HG02973 (cell line): ENCODE measurements around the gene RNF144A.
A peak's percentile ranks its signal among the peaks of the same experiment; 100 is the strongest.

ENCODE experiments used
- ATAC-seq: cut with Tn5 transposase; IDR thresholded peaks from one replicate; pipeline ENCODE4 v1.9.1; 2021; ENCODE audit warnings: moderate library complexity; ENCODE audit not compliant: unreplicated experiment

Gene RNF144A

GRCh38 chr2:6945087-6945813 is 28.0 kb downstream of the RNF144A start:
- ATAC-seq, result peak; percentile 88

DNA sequence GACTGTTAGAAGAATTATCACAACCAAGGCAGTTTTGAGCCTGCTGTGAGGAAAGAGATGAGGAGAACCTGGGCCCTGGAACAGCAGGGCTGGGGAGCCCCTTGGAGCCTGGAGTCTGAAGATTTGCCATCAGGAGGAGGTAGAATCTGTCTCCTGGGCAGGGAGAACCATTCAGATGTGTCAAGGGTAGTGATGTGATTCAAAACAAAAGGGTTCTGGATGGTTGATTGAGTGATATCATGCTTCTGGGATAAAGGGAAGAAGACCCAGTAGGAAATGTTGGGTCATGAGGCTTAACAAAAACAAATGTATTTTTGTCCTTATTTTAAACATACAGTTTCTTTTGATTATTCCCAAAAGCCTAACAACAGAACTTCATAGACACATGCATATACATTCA is 28.6 kb downstream of the RNF144A start:
- no peak for ATAC-seq

DNA sequence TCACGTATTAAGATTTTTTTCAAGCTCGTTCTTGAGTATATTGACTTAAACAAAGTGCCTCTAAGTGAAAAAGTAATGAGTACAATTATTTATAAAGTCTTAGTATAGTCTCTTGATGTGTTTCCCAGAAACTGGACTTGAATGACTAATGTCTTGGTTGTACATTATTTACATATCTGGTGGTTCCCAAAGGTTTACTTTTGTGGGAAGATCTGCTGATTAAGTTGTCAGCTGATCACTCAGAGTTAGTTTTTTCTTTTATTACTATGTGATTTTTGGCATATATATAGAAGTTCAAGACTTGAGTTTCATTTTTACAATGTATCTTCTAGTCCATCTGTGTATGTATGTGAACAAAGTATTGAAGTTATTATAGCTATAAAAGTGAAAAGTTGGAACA is 29.5 kb downstream of the RNF144A start:
- ATAC-seq, result no peak

- no peak for ATAC-seq
Measured at GRCh38 chr2:6947929-6948676, 30.9 kb downstream of the RNF144A start.

DNA sequence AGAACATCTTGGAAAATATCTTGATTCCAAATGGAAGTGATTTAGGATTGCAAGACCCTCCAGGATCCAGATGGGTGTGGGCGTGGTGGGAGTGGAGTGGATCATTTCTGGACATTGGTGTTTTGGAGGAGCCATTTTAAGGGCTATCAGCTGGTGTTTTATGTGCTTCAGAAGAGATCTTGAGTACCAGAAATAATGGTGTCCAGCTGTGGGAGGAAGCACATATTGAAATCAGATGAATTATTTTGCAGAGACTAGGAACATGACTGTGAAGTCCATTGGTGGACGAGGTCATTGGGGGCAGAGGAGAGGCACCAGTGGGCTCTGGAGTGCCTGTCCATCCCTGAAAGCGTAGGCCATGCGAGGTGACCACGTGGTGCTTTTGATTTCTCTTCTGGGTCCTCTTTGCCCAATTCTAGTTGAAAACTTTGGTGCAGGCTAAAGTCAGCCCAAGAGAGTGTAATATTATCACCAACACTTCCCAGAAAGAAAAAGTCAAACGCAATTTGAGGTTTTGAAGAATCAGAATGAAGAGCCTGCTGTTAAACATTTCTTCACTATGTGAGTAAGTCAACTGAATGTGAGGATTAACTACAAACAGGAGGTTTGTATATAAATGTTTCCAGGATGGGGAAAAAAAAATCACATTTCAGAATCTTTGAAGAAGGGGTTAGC is 31.6 kb downstream of the RNF144A start:
- ATAC-seq, result no peak

- no peak for ATAC-seq
Measured at GRCh38 chr2:6951046-6951445, 33.8 kb downstream of the RNF144A start.

GRCh38 chr2:6952101-6952500 is 34.9 kb downstream of the RNF144A start:
- ATAC-seq, result no peak

DNA sequence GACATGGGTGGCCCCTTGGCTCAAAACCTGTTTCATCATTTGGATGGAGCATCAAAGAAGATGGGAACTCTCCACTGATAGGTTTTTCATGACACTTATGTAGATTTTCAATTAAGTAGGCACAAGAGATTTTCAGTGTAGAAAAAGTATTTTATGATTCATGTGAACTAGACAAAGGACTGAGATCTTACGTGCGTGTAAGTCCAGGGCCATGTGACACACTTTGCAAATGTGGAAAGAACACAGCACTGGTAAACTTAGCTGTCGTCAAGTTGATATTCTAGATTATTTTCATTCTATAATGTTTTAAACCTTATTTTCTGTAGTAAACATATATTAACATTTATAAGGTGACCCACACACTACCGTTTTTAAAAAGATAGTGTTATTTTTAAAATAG is 37.4 kb downstream of the RNF144A start:
- ATAC-seq, result no peak

GRCh38 chr2:6955511-6956136 is 38.4 kb downstream of the RNF144A start:
- ATAC-seq, result no peak

DNA sequence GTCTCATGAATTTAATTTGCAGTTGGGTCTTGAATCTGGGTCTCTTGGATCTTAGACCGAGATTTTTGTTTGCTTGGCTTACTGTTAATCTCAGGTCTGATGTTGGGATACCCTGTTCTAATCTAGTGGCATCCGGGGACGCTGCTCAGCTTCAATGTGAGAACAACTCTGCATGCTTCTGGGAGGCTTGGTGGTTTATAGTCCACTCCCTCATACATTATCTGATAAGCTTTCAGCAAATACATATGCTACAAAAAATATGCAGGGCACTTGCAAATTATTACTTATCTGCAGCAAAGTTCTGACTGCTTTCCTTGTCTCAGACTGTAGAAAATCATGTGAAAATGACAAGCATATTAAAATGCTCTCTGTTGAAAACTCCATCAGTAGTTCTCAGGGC is 39.4 kb downstream of the RNF144A start:
- no peak for ATAC-seq

DNA sequence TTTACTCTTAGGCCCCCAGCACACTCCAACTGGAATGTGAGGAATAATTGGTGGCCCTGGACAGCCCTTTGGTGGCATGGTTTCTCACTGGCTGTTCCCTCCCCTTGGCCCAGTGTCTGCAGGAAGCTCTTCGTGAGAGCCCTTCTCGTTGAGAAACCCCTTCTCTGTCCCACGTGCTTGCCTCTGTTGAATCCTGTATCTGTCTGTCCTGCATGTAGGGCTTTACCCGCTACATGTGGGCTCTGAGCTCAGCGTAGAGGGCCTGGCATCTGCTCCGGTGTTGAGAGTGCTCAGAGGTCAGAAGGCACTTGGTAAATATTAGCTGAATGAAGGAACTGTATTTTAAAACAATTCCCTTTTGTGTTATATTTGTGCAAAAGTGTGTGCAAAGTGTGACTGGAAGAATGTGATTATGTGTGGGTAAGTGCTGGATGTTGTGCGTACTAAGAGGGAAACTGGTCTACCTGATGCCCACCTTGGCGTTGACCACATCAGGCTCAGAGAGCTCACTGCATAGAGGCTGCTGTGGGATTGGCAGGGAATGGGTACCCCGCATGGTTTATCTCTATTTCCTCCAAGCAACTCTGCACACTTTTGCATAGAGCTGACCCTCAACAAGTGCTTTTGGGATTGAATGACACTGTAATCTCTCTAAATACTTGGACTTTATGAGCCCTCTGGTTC is 40.0 kb downstream of the RNF144A start:
- no peak for ATAC-seq

- ATAC-seq, result no peak
Measured at GRCh38 chr2:6957910-6958615, 40.9 kb downstream of the RNF144A start.

DNA sequence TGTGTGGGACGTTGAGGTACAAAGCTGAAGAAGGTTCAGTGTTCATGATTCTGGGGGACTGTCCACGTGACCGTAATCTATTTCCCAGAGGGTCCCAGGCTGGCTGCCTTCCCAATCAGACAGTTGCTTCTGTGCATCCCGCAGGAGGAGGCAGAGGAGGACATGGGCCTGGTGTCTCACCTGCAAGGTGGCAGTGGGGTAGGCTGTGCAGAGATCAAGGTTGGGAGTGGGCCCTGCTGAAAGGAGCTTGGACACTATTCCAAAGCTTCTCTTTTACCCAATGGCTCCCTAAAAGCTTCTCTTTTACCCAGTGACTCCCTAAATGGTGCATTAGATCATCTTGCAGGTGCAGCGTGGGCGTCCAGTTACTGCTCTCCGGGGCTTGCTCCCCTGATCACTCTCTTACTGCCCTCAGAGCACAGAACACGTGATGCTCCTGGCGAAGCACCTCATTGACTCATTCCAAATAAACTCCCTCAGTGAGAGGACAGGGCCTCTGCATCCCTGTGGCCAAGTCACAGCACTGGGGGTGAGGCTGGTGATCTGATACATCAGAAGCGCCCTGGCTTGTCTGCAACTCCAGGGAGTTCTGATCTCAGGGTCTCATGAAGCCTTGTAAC is 41.5 kb downstream of the RNF144A start:
- no peak for ATAC-seq

- ATAC-seq, result no peak
Measured at GRCh38 chr2:6959751-6960150, 42.5 kb downstream of the RNF144A start.

DNA sequence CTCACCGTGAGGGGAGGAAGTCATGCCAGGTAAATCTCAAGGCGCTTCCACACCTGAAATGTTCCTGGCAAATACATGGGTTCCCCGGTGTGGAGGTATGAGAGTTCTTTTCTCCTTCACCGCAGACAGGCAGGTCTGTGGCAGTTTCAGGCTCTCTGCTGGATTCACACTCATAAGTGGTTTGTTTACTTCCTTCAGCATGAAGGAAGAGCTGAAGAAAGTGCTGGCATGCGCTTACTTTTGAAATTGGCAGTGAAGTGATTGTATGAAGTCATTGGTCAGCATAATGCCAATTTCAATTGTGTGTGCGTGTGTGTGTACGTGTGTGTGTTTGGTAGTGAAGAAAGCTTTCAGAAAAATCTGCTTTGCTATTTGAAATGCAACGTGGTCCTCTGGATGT is 43.4 kb downstream of the RNF144A start:
- ATAC-seq, result no peak

DNA sequence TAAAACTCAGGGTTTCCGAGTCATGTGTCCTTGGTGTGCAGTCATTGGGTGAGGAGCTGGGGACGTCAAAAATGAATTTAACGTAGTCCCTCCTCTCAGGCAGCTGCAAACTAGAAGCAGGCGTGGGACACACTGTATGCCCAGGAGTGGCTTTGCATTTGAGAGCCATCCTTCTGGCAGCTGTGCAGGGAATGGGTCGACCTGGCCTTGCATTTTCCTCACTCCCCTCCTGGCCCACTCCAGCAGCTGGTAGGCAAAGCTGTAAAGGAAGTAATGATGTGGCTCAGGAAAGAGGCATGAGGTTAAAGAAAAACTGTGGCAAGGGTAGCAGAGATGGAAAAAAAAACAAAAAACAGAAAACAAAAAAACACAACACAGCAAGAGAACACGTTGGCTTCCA is 46.5 kb downstream of the RNF144A start:
- ATAC-seq, result no peak

- ATAC-seq, result no peak
Measured at GRCh38 chr2:6965071-6965795, 48.0 kb downstream of the RNF144A start.

GRCh38 chr2:6966446-6966940 is 49.3 kb downstream of the RNF144A start:
- no peak for ATAC-seq

- no peak for ATAC-seq
Measured at GRCh38 chr2:6967301-6967700, 50.1 kb downstream of the RNF144A start.
